Muscle of arm (tissue), 14 donors: ENCODE data around the gene SLCO6A1. TPM values are rescaled to one million over a fixed set of nuclear protein-coding genes. Genes with fewer than 3 reads are reported as not detected.
"Not testable (repeated sequence)": the region's sequence is repeated elsewhere in the genome, so short reads cannot be mapped to it uniquely, and the experiment has no call there.

Experiments
- DNase-seq: peaks from one replicate; pipeline ENCODE4 v3.0.0-alpha.2; 2013
- long read RNA-seq, 11 donors: transcript quantifications; one replicate each; lab custom pipeline, GENCODE V29; 2026
- polyA plus RNA-seq, 12 donors: library from polyadenylated mRNA; unstranded; fragments of 120-200 nt; gene quantifications; one replicate each; pipeline ENCODE4 v1.2.1, GENCODE V29; 2013; ENCODE audit not compliant: insufficient read length in 12 of 12

Gene SLCO6A1, protein sequence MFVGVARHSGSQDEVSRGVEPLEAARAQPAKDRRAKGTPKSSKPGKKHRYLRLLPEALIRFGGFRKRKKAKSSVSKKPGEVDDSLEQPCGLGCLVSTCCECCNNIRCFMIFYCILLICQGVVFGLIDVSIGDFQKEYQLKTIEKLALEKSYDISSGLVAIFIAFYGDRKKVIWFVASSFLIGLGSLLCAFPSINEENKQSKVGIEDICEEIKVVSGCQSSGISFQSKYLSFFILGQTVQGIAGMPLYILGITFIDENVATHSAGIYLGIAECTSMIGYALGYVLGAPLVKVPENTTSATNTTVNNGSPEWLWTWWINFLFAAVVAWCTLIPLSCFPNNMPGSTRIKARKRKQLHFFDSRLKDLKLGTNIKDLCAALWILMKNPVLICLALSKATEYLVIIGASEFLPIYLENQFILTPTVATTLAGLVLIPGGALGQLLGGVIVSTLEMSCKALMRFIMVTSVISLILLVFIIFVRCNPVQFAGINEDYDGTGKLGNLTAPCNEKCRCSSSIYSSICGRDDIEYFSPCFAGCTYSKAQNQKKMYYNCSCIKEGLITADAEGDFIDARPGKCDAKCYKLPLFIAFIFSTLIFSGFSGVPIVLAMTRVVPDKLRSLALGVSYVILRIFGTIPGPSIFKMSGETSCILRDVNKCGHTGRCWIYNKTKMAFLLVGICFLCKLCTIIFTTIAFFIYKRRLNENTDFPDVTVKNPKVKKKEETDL
- polyA plus RNA-seq: 1 to 10 TPM in 3 of 12 donors, under 1 TPM in 7, not detected in 2; 0.27 to 1.4 (median 0.78) TPM
- long read RNA-seq, donor 1: 0 reads
- long read RNA-seq, donor 2: 0 reads
- long read RNA-seq, donor 3: 0 reads
- long read RNA-seq, donor 4: 0 reads
- long read RNA-seq, donor 5: 0 reads
- long read RNA-seq, donor 6: 0 reads
- long read RNA-seq, donor 7: 0 reads
- long read RNA-seq, donor 8: 0 reads
- long read RNA-seq, donor 9: 0 reads
- long read RNA-seq, donor 10: 0 reads
- long read RNA-seq, donor 11: 0 reads

DNA sequence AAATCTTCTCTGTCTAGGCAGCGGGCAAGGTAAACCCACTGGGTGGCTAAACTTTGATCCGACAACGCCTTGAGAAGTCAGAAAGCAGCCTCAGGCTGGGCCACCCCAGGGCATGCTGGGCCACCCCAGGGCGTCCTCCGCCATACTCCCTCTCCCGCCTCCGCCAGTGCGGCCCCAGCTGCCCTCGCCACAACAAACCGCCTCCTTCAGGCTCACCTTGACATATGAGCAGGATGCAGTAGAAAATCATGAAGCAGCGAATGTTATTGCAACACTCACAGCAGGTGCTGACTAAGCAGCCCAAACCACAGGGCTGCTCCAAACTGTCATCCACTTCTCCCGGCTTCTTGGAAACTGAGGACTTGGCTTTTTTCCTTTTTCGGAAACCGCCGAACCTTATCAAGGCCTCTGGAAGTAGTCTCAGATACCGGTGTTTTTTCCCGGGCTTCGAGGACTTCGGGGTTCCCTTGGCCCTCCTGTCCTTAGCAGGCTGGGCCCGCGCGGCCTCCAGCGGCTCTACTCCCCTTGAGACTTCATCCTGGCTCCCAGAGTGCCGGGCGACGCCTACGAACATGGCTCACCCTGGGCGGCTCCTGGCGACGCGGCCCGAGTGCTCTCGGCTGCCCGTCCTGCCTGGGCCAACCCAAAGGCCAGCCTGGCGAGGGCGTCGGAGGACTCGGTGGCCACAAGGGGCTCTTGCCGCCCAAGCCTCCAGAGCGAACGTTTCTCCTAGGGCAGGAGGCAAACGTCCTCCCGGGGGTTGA lies at the start of gene SLCO6A1:
SLCO6A1 (minus strand) TSS at position 731 of the 764 bp plus-strand sequence; CDS start at position 574, 157 bp downstream.
- DNase-seq: no peak

GRCh38 chr5:102547141-102548035 lies 48.6 kb upstream of the SLCO6A1 start:
- DNase-seq: peak; percentile 33

GRCh38 chr5:102545175-102545574 lies 46.4 kb upstream of the SLCO6A1 start:
- no peak for DNase-seq

- no peak for DNase-seq
Observed at GRCh38 chr5:102542057-102542456, 43.3 kb upstream of the SLCO6A1 start.

DNA sequence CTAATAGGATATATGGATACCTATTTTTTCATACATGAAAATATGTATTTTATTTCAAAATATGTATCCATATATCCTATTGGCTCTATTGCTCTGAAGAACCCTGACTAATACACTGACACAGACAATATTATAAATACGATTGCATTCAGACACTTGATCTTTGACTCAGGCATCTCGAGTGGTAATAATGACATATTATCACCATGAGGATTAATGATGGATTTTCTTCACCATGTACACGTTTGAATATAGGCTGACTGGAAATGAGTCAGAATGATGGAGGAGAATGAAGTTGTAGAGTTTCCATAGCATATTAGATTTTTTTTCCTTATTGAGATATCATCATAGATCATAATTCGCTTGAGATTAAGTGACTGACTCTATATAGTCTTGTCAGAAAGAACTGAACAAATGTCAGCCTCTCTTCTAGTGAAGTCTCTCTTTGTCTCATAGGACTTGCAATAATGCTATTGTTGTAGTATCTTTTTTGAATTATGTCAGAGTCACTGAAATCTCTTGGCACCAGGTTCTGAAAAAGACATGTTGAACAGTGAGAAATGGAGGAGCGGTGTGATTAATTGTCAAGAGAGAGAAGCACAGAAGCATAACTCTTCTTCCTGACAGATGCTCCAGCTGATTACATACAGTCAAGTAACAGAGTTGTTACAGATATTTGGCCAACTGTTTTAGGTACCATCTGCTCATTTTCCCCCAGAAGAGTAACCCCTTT lies 41.4 kb upstream of the SLCO6A1 start:
- DNase-seq: no peak

- DNase-seq: no peak
Observed at GRCh38 chr5:102539562-102539961, 40.8 kb upstream of the SLCO6A1 start.

DNA sequence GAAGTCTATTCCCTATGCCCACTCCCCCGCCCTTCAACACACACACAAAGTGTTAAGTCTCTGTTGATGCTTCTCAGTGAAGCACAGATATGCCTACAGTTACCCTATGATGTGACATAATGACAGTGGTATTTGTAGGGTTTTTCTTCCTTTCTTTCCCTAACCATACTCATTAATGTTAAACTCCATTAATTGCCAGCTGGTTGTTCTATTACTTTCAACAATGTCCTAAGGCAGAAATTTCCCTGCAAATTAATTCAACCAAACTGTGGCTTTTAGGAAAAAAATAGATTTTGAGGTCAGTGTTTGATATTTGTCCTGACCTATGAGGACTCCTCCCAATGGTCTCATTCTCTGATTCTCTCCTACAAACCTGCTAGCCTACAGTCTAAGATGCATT lies 38.2 kb upstream of the SLCO6A1 start:
- DNase-seq: no peak

- peak; percentile 26 for DNase-seq
Observed at GRCh38 chr5:102536323-102536928, 37.6 kb upstream of the SLCO6A1 start.

- peak; percentile 91 for DNase-seq
Observed at GRCh38 chr5:102532123-102532522, 33.3 kb upstream of the SLCO6A1 start.

DNA sequence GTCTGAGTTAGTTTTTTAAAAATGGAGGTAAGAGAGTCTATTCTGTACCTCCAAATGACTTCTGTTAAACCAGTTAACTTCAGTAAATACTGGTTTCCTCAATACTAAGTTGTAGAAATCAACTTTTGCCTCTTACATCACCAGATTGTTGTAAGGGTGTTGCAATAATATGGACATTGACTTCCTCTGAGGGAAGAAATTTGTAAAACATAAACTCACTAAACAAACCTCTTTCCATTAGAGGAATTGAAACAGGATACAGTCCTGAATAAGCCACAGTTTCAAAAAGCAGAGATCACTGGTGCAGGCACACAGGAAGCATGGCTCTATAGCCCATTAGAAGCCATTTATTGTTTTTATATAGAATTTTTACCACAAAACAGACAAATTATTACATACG lies 32.7 kb upstream of the SLCO6A1 start:
- peak; percentile 22 for DNase-seq

- DNase-seq: peak; percentile 43
Observed at GRCh38 chr5:102529447-102529846, 30.6 kb upstream of the SLCO6A1 start.

GRCh38 chr5:102529031-102529430 lies 30.2 kb upstream of the SLCO6A1 start:
- peak; percentile 55 for DNase-seq

DNA sequence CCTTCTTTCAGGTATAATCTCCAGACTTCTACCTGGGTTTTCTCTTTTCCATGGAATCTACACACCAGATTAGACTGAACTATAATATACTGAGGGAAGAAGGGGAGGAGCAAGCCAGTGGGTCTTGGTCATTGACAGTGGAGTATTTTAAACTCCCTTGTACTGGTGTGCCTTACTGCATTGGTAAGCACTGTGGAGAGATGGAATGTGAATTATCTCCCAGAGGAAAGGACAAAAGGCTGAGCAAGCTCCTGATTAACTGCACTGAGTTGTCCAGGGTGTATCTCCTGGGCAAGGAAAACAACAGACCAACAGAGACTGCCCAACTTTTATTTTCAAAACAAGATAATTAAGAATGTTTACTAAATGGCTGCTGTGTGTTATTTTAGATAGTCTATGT lies 29.8 kb upstream of the SLCO6A1 start:
- DNase-seq: peak; percentile 36

DNA sequence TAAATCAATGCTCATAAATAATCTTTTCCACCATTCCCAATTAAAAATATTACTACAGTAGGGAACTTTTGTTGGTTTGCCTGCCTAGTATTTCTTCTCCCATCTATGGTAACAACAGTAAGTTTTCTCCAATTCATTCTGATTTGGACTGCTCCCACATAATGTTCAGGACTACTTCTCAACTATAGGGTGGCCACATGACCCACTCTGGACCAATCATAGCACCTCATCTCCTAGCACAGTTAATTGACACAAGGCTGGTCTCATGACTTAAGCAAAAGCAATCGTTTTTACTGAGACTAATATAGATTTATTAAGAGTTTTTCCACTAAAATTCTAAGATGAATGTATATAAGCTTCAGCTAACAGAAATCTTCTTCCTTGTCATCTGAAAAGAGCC lies 28.7 kb upstream of the SLCO6A1 start:
- DNase-seq: no peak

DNA sequence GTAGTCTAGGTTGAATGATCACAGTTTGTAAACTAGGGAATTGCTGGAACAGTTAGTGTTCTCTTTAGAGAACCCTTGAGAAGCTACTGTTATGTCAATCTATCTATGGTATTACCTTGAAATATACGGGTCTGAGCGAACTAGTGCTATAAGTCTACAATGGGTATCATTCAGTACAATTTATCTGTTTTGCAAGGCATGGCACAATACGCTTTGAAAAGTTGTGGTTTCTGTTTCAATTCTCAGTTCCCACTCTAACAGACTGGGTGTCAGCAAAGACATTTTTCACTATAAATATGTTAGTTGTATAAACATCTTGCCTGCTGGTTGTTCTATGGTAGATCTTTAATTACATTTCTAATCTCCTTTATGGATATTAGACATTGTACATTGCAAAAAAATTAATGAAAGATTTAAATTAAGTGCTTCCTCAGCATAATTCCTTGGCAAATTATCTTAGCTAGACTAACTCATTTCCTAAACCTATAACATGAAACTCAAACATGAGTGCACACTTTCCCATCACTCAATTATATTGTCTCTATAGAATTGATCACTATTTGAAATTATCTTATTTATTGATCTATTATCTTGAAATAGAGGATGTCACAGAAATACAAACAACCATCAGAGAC lies 24.9 kb upstream of the SLCO6A1 start:
- no peak for DNase-seq

GRCh38 chr5:102511666-102512065 lies 12.9 kb upstream of the SLCO6A1 start:
- no peak for DNase-seq

- DNase-seq: not testable (repeated sequence)
Observed at GRCh38 chr5:102491261-102491914, 7.4 kb downstream of the SLCO6A1 start.

GRCh38 chr5:102483736-102484135 lies 15.1 kb downstream of the SLCO6A1 start:
- no peak for DNase-seq
